Endothelial cell of umbilical vein (primary cell): ENCODE measurements around the gene DGKB. TPM values are rescaled to one million over a fixed set of nuclear protein-coding genes. Genes with fewer than 3 reads are reported as not detected.

ENCODE experiments used
- BruUV-seq: library from RNA; stranded (reverse); fragments of 400-500 nt; replicated peaks from 2 replicates; lab custom pipeline; 2021; lab: Mats Ljungman, UMichigan
- CTCF ChIA-PET: fragments of 300-600, 350-600 bp; sonication (Branson Sonifier 250); formaldehyde crosslinking; loops from one replicate; lab custom pipeline; 2021; ENCODE audit warnings: antibody characterized with exemption, inconsistent platforms; lab: Charles Lee
- POLR2A ChIA-PET: fragments of 300-600, 350-600 bp; sonication (Branson Sonifier 250); formaldehyde crosslinking; loops from one replicate; lab custom pipeline; 2021; ENCODE audit warnings: antibody characterized with exemption, inconsistent platforms; lab: Charles Lee
- DNase-seq: peaks from one replicate; pipeline ENCODE4 v3.0.0-alpha.2; 2011; ENCODE audit warnings: low read depth, low spot score
- FAIRE-seq: peaks from 2 replicates; lab custom pipeline; 2011; peaks lifted over from hg19 to GRCh38; lab: Jason Lieb, UNC
- H2AFZ ChIP-seq: 2 replicates; pipeline ENCODE4 v1.6.0; 2012; ENCODE audit warnings: low read depth, low read length, control low read depth, inconsistent platforms
- H3K27ac ChIP-seq: 2 replicates; pipeline ENCODE4 v1.5.1; 2011; ENCODE audit warnings: low read depth, mild to moderate bottlenecking, control low read depth, low read length, moderate library complexity; ENCODE audit not compliant: insufficient read depth
- H3K27me3 ChIP-seq, 2 experiments: 2 replicates each; pipeline versions ENCODE4 v1.6.0 to v1.6.1; 2011; ENCODE audit warnings: low read length in 2 of 2, mixed read lengths in 1 of 2; ENCODE audit not compliant: control insufficient read depth in 2 of 2, insufficient read depth in 2 of 2
- H3K36me3 ChIP-seq, 2 experiments: 2 replicates in 1 of 2; 3 replicates in 1 of 2; pipeline ENCODE4 v1.5.1; 2011; ENCODE audit warnings: low read length in 2 of 2, mild to moderate bottlenecking in 1 of 2, moderate library complexity in 1 of 2; ENCODE audit not compliant: control insufficient read depth in 2 of 2, insufficient read depth in 2 of 2; ENCODE audit errors: extremely low read depth in 1 of 2
- H3K4me1 ChIP-seq: 3 replicates; pipeline ENCODE4 v1.5.1; 2011; ENCODE audit warnings: mild to moderate bottlenecking, low read length; ENCODE audit not compliant: control insufficient read depth, insufficient read depth; ENCODE audit errors: extremely low read depth
- H3K4me2 ChIP-seq: 2 replicates; pipeline ENCODE4 v1.6.1; 2011; ENCODE audit warnings: low read length, control low read depth, mixed read lengths; ENCODE audit not compliant: insufficient read depth
- H3K4me3 ChIP-seq, 3 experiments: fragments of 200-600 bp in 1 of 3; sonication (generic), shearing (Covaris generic) in 1 of 3; replicated peaks in 1 of 3; 2 replicates each; pipeline ENCODE4 v1.5.1; 2011 to 2016; ENCODE audit warnings: control low read depth in 3 of 3, low read length in 3 of 3, mild to moderate bottlenecking in 2 of 3, inconsistent platforms in 1 of 3, low read depth in 1 of 3, moderate library complexity in 1 of 3; ENCODE audit not compliant: insufficient read depth in 1 of 3
- H3K79me2 ChIP-seq: 2 replicates; pipeline ENCODE4 v1.6.0; 2012; ENCODE audit warnings: low read length, inconsistent platforms; ENCODE audit not compliant: control insufficient read depth, insufficient read depth
- H3K9ac ChIP-seq: replicated peaks from 2 replicates; pipeline ENCODE3; 2011; ENCODE audit warnings: low read length, control low read depth; ENCODE audit not compliant: insufficient read depth; ENCODE audit errors: extremely low read depth
- H3K9me1 ChIP-seq: replicated peaks from 3 replicates; pipeline ENCODE4 v1.6.0; 2011; ENCODE audit warnings: mild to moderate bottlenecking, low read length; ENCODE audit not compliant: control insufficient read depth, insufficient read depth; ENCODE audit errors: extremely low read depth
- H3K9me3 ChIP-seq: replicated peaks from 2 replicates; pipeline ENCODE4 v1.5.1; 2012; ENCODE audit warnings: low read length, inconsistent platforms; ENCODE audit not compliant: control insufficient read depth, insufficient read depth
- H4K20me1 ChIP-seq: replicated peaks from 2 replicates; pipeline ENCODE3; 2011; ENCODE audit warnings: mild to moderate bottlenecking, low read length; ENCODE audit not compliant: control insufficient read depth, insufficient read depth; ENCODE audit errors: extremely low read depth
- EZH2 ChIP-seq: IDR thresholded peaks from 2 replicates; pipeline ENCODE4 v1.6.1; 2012; ENCODE audit warnings: borderline replicate concordance, low read depth, mild to moderate bottlenecking, moderate library complexity, low read length, inconsistent platforms; ENCODE audit not compliant: severe bottlenecking
- FOS ChIP-seq: IDR thresholded peaks from 2 replicates; pipeline ENCODE4 v1.6.1; 2011; ENCODE audit warnings: mild to moderate bottlenecking, low read length, moderate library complexity, borderline replicate concordance; ENCODE audit not compliant: insufficient read depth
- GATA2 ChIP-seq: IDR thresholded peaks from 2 replicates; pipeline ENCODE4 v1.7.0; 2011; ENCODE audit warnings: low read depth, mild to moderate bottlenecking, moderate library complexity, mixed read lengths, low read length; ENCODE audit not compliant: insufficient read length, insufficient read depth
- JUN ChIP-seq: IDR thresholded peaks from 2 replicates; pipeline ENCODE4 v1.6.1; 2011; ENCODE audit warnings: borderline replicate concordance, low read depth; ENCODE audit not compliant: insufficient read length, insufficient read depth
- MYC ChIP-seq: IDR thresholded peaks from one replicate; pipeline ENCODE4 v1.6.1; 2011; ENCODE audit warnings: mild to moderate bottlenecking, low read depth, low read length
- POLR2A ChIP-seq: IDR thresholded peaks from 2 replicates; pipeline ENCODE4 v1.6.1; 2012; ENCODE audit warnings: low read depth, mild to moderate bottlenecking, control low read depth, low read length
- POLR2AphosphoS5 ChIP-seq: IDR thresholded peaks from 2 replicates; pipeline ENCODE4 v1.6.1; 2012; ENCODE audit warnings: low read depth, mild to moderate bottlenecking, control low read depth, low read length, moderate library complexity; ENCODE audit not compliant: insufficient read depth
- dilution Hi-C: fragments of 300-500 bp; cut with MboI; formaldehyde crosslinking; loops from one replicate; pipeline ENCODE4 v1.15.0; 2019; ENCODE audit warnings: low sequenced_read_pairs; ENCODE audit not compliant: extremely low pct_ligation_motif_present
- intact Hi-C: fragments of 100-400 bp; cut with micrococcal nuclease; formaldehyde crosslinking; loops from one replicate; pipeline ENCODE4 v1.10.0; 2022
- polyA plus RNA-seq, 4 experiments: library from polyadenylated mRNA; depleted of rRNA in 3 of 4; stranded (reverse) in 3 of 4; unstranded in 1 of 4; fragments of >200 nt; gene quantifications; 2 replicates each; pipeline versions ENCODE4 v1.2.1 to v1.2.3, GENCODE V29; 2011 to 2012; ENCODE audit warnings: missing spikeins in 1 of 4
- total RNA-seq: library from RNA; stranded (reverse); gene quantifications from 2 replicates; pipeline ENCODE4 v1.2.3, GENCODE V29; 2021
- TF ChIP-seq, protein P1 (sequence below), 2 donors: IDR thresholded peaks; 1 replicate in 1 of 2; 2 replicates in 1 of 2; pipeline ENCODE4 v1.5.1; 2011; ENCODE audit warnings: low read length in 2 of 2, mild to moderate bottlenecking in 2 of 2, moderate library complexity in 2 of 2, control low read depth in 1 of 2, inconsistent platforms in 1 of 2, low read depth in 1 of 2; ENCODE audit not compliant: insufficient read depth in 1 of 2; ENCODE audit errors: extremely low read depth in 1 of 2
- TF ChIP-seq, protein P2 (sequence below): IDR thresholded peaks from 2 replicates; pipeline ENCODE4 v1.6.1; 2011; ENCODE audit not compliant: insufficient read depth, insufficient read length

Gene DGKB
- total and polyA plus RNA-seq, 2 donors (not counting 3 experiments of a cell fraction or from before 2014, with no cell fraction given) = not detected

DNA sequence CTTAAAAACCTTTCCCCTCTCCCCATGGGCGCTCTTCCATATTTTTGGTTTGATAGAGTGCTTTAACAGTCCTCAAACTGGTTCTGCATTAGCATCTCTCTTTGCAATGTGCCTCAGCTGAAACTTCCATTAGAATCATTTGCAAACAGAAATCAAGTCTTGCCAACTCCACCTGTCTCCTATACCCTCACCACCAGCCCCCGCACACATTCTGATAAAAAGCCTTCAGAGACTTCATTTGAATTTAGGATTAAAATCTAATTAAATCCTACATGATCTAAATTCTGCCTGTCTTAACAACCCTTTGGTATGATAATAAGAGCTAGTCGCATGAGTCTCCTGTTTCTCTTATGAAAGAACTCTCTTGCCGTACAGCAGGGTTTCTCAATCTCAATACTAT lies 528.2 kb downstream of the DGKB start:
- no peak for FAIRE-seq
- no peaks in the 10 kb centered on the region for H4K20me1 ChIP-seq
- no peaks in the 10 kb centered on the region for H3K9me3 ChIP-seq
- no peak overlapping the region for H3K4me3 ChIP-seq
- intact Hi-C loops = no loop called here
- no peak overlapping the region for H3K27ac ChIP-seq
- TF ChIP-seq FOS = no peak
- TF ChIP-seq, protein P1, sequence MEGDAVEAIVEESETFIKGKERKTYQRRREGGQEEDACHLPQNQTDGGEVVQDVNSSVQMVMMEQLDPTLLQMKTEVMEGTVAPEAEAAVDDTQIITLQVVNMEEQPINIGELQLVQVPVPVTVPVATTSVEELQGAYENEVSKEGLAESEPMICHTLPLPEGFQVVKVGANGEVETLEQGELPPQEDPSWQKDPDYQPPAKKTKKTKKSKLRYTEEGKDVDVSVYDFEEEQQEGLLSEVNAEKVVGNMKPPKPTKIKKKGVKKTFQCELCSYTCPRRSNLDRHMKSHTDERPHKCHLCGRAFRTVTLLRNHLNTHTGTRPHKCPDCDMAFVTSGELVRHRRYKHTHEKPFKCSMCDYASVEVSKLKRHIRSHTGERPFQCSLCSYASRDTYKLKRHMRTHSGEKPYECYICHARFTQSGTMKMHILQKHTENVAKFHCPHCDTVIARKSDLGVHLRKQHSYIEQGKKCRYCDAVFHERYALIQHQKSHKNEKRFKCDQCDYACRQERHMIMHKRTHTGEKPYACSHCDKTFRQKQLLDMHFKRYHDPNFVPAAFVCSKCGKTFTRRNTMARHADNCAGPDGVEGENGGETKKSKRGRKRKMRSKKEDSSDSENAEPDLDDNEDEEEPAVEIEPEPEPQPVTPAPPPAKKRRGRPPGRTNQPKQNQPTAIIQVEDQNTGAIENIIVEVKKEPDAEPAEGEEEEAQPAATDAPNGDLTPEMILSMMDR (IDR thresholded peaks at IDR 0.05; ENCODE audit: extremely low read depth in 1 of 2, insufficient read depth in 1 of 2, low read depth in 1 of 2, low read length in 2 of 2) = no peak
- no peak for TF ChIP-seq POLR2A
- TF ChIP-seq MYC = no peak
- TF ChIP-seq GATA2 = no peak
- TF ChIP-seq EZH2 = no peak
- TF ChIP-seq, protein P2, sequence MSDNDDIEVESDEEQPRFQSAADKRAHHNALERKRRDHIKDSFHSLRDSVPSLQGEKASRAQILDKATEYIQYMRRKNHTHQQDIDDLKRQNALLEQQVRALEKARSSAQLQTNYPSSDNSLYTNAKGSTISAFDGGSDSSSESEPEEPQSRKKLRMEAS = no peak
- no peak for TF ChIP-seq POLR2AphosphoS5
- no peak for TF ChIP-seq JUN
- H3K9ac ChIP-seq = no peak overlapping the region
- no TSS peak for BruUV-seq
- CTCF ChIA-PET = no interaction called here
- H3K4me2 ChIP-seq = no peak overlapping the region
- dilution Hi-C loops = no loop called here
- no peaks in the 10 kb centered on the region for H3K79me2 ChIP-seq
- H3K27me3 ChIP-seq = no peaks in the 10 kb centered on the region
- no peaks in the 10 kb centered on the region for H3K36me3 ChIP-seq
- no peaks in the 10 kb centered on the region for H3K9me1 ChIP-seq
- H3K4me1 ChIP-seq = no peaks in the 10 kb centered on the region
- no peak for DNase-seq
- POLR2A ChIA-PET = no interaction called here
- H2AFZ ChIP-seq = no peak overlapping the region
